HUES48 (cell line): ENCODE measurements around the gene SYVN1.

Experiments
- H3K27ac ChIP-seq: one replicate; pipeline ENCODE4 v1.7.0; 2013; ENCODE audit warnings: low read depth, low read length, inconsistent platforms
- H3K27me3 ChIP-seq: 2 replicates; pipeline ENCODE4 v1.6.1; 2013; ENCODE audit warnings: mild to moderate bottlenecking, low read length; ENCODE audit not compliant: control insufficient read depth, insufficient read depth
- H3K36me3 ChIP-seq: 2 replicates; pipeline ENCODE4 v1.6.1; 2013; ENCODE audit warnings: low read length; ENCODE audit not compliant: control insufficient read depth, insufficient read depth
- H3K4me1 ChIP-seq: 2 replicates; pipeline ENCODE4 v1.6.1; 2013; ENCODE audit warnings: mild to moderate bottlenecking, low read length; ENCODE audit not compliant: control insufficient read depth, insufficient read depth
- H3K4me3 ChIP-seq: 2 replicates; pipeline ENCODE4 v1.5.1; 2013; ENCODE audit warnings: mild to moderate bottlenecking, low read depth, low read length
- H3K9ac ChIP-seq: 2 replicates; pipeline ENCODE4 v1.6.1; 2013; ENCODE audit warnings: mild to moderate bottlenecking, low read depth, low read length, moderate library complexity
- H3K9me3 ChIP-seq: 2 replicates; pipeline ENCODE4 v1.6.1; 2013; ENCODE audit warnings: low read length; ENCODE audit not compliant: control insufficient read depth, insufficient read depth

Gene SYVN1

GRCh38 chr11:65132238-65132987 is 1.9 kb downstream of the SYVN1 start:
- Histone ChIP-seq H3K36me3 (peaks cover 54% of the 10 kb centered on the region), H3K27ac (no peak overlapping the region), H3K9ac (no peak overlapping the region), H3K27me3 (no peaks in the 10 kb centered on the region), H3K9me3 (no peaks in the 10 kb centered on the region), H3K4me1 (peaks cover 9% of the 10 kb centered on the region), H3K4me3 (no peak overlapping the region)

- H3K4me3 ChIP-seq = no peak overlapping the region
- H3K9me3 ChIP-seq = no peaks in the 10 kb centered on the region
- no peak overlapping the region for H3K27ac ChIP-seq
- peaks cover 59% of the 10 kb centered on the region for H3K36me3 ChIP-seq
- no peaks in the 10 kb centered on the region for H3K27me3 ChIP-seq
- no peak overlapping the region for H3K9ac ChIP-seq
- peaks cover 9% of the 10 kb centered on the region for H3K4me1 ChIP-seq
Measured at GRCh38 chr11:65131895-65132237, 2.5 kb downstream of the SYVN1 start.

DNA sequence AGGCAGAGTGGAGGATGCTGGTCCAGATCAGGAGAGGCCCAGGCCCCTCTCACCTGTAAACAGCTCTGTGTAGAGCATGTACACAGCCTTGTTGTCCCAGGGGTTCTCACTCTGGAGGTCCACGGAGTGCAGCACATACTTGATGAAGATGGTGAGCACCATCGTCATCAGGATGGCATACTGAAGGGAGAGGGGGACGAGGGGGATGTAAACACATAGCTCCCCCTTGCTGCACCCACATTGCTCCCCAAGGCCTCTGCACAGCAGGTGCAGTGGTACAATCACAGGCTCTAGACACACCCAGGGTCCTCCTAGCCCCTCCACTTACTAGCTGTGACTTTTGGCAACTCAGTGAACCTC is 2.9 kb downstream of the SYVN1 start:
- H3K36me3 ChIP-seq = peaks cover 64% of the 10 kb centered on the region
- H3K4me3 ChIP-seq = no peak overlapping the region
- H3K27ac ChIP-seq = no peak overlapping the region

DNA sequence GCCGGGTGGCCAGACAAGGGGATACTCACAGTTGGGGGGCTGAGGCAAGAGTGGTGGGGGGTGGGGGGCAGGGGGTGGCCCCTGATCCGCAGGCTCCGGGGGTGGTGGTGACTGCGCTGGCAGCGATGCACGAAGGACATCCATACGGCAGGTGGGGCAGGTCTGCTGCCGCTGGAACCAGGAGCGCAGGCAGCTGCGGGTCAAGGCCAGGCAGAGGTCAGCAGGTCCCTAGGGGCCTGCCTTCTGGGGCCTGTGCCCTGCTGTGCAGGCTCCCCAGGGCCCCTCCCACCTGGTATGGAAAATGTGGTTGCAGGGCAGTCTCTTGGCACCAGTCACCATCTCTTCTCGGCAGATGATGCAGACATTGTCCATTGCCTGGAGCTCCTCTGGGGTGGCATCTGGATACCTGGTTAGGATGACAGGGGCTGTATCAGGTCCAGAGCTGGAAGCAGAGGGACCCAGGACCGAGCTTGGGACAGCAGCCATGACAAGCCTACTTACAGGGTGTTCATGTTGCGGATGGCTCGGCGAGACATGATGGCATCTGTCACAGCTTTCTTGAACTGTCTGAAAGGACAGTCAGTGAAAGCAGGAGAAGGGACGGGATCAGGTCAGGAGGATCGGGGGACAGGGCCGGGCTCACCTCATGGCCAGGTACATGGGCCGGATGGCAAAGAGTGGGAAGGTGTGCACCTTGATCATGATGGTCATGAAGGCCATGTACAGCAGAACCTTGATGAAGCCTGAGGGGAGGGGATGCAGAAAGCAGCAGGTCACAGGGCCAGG is 3.5 kb downstream of the SYVN1 start:
- Histone ChIP-seq H3K27me3 (no peaks in the 10 kb centered on the region), H3K27ac (no peak overlapping the region), H3K4me1 (peaks cover 9% of the 10 kb centered on the region), H3K36me3 (peaks cover 70% of the 10 kb centered on the region), H3K9ac (no peak overlapping the region), H3K9me3 (no peaks in the 10 kb centered on the region), H3K4me3 (no peak overlapping the region)

More for the DNA sequence above, 2.9 kb downstream of the SYVN1 start:
- H3K9ac ChIP-seq = no peak overlapping the region
- H3K4me1 ChIP-seq = peaks cover 9% of the 10 kb centered on the region
- H3K27me3 ChIP-seq = no peaks in the 10 kb centered on the region
- H3K9me3 ChIP-seq = no peaks in the 10 kb centered on the region

DNA sequence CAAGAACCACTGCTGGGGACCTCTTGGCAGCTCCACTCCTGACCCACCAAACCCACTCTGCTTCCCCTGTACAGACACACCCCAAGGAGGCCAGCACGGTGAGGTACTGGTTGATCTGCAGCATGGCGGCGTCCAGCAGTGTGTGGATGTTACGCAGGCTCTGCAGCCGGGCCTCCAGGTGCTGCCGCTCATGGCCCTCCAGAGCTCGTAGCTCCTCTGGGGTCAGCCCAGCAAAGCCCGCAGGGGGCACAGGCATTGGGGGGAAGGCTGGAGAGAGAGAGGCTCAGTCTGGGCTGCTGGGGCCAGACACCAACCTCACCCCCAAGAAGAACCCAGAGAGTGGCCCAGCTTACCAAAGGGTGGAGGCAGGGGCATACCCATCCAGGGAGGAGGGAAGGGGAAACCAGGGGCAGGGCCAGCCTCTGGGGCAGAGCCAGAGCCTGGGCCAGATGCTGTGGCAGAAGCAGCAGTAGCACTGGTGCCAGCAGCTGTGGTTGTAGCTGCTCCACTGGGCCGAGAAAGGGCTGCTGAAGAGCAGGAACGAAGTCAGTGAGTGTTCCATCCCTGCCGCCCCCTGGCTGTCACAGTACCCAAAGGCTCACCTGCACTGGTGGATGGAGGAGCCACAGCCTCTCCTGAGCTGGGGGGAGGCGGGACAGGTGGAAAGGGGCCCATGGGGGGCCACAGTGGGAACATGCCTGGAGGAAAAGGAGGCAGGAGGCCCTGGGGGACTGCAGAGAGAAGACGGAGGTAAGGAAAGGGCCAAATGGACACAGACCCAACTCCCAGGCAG is 4.5 kb downstream of the SYVN1 start:
- H3K27ac ChIP-seq = no peak overlapping the region
- H3K4me1 ChIP-seq = peaks cover 5% of the 10 kb centered on the region; the same call in 1 of the 2 replicates
- no peak overlapping the region for H3K9ac ChIP-seq
- no peak overlapping the region for H3K4me3 ChIP-seq
- H3K9me3 ChIP-seq = no peaks in the 10 kb centered on the region
- peaks cover 79% of the 10 kb centered on the region for H3K36me3 ChIP-seq
- no peaks in the 10 kb centered on the region for H3K27me3 ChIP-seq

- H3K9ac ChIP-seq = no peak overlapping the region
- no peaks in the 10 kb centered on the region for H3K27me3 ChIP-seq
- peaks cover 88% of the 10 kb centered on the region for H3K36me3 ChIP-seq
- peaks cover 5% of the 10 kb centered on the region; the same call in 1 of the 2 replicates for H3K4me1 ChIP-seq
- no peaks in the 10 kb centered on the region for H3K9me3 ChIP-seq
- no peak overlapping the region for H3K4me3 ChIP-seq
- no peak overlapping the region for H3K27ac ChIP-seq
Measured at GRCh38 chr11:65128182-65129145, 5.9 kb downstream of the SYVN1 start.

- H3K27ac ChIP-seq = no peak overlapping the region
- H3K9me3 ChIP-seq = no peaks in the 10 kb centered on the region
- H3K9ac ChIP-seq = no peak overlapping the region
- H3K4me1 ChIP-seq = no peaks in the 10 kb centered on the region
- H3K4me3 ChIP-seq = no peak overlapping the region
- H3K27me3 ChIP-seq = no peaks in the 10 kb centered on the region
- H3K36me3 ChIP-seq = peaks cover 83% of the 10 kb centered on the region
Measured at GRCh38 chr11:65127473-65128181, 6.7 kb downstream of the SYVN1 start.

- Histone ChIP-seq H3K9me3 (no peaks in the 10 kb centered on the region), H3K4me1 (no peaks in the 10 kb centered on the region), H3K27me3 (no peaks in the 10 kb centered on the region), H3K36me3 (peaks cover 75% of the 10 kb centered on the region), H3K27ac (no peak overlapping the region), H3K9ac (no peak overlapping the region), H3K4me3 (no peak overlapping the region)
Measured at GRCh38 chr11:65126624-65127274, 7.6 kb downstream of the SYVN1 start.

GRCh38 chr11:65125197-65126056 is 8.9 kb downstream of the SYVN1 start:
- Histone ChIP-seq H3K4me1 (peaks cover 5% of the 10 kb centered on the region), H3K9me3 (no peaks in the 10 kb centered on the region), H3K27me3 (no peaks in the 10 kb centered on the region), H3K27ac (no peak overlapping the region), H3K36me3 (peaks cover 72% of the 10 kb centered on the region), H3K9ac (no peak overlapping the region), H3K4me3 (no peak overlapping the region)
